Hepatocyte (in vitro differentiated cells): Measurements from ENCODE around the gene OSBPL2. TPM values are rescaled to one million over a fixed set of nuclear protein-coding genes. Genes with fewer than 3 reads are reported as not detected.

Experiments used
- DNase-seq: peaks from one replicate; pipeline ENCODE4 v3.0.0-alpha.2; 2016; ENCODE audit warnings: low spot score
- H2AFZ ChIP-seq: fragments of 200-600 bp; sonication (generic); 2 replicates; pipeline ENCODE4 v1.6.0; 2016; ENCODE audit warnings: antibody characterized with exemption, mild to moderate bottlenecking
- H3K27ac ChIP-seq: fragments of 200-600 bp; sonication (generic); 2 replicates; pipeline ENCODE4 v1.5.1; 2016; ENCODE audit warnings: mild to moderate bottlenecking
- H3K27me3 ChIP-seq: fragments of 200-600 bp; sonication (generic); 2 replicates; pipeline ENCODE4 v1.6.1; 2016
- H3K36me3 ChIP-seq: fragments of 200-600 bp; sonication (generic); replicated peaks from 2 replicates; pipeline ENCODE4 v1.5.1; 2016; ENCODE audit warnings: low read depth; ENCODE audit not compliant: insufficient read depth
- H3K4me1 ChIP-seq: fragments of 200-600 bp; sonication (generic); 2 replicates; pipeline ENCODE4 v1.5.1; 2016; ENCODE audit warnings: mild to moderate bottlenecking, moderate library complexity; ENCODE audit not compliant: insufficient read depth
- H3K4me2 ChIP-seq: fragments of 200-600 bp; sonication (generic); 2 replicates; pipeline ENCODE4 v1.6.0; 2016
- H3K4me3 ChIP-seq: fragments of 200-600 bp; sonication (generic); 2 replicates; pipeline ENCODE4 v1.5.1; 2016; ENCODE audit warnings: mild to moderate bottlenecking
- H3K79me2 ChIP-seq: fragments of 200-600 bp; sonication (generic); 2 replicates; pipeline ENCODE4 v1.6.0; 2017; ENCODE audit warnings: mild to moderate bottlenecking
- H3K9me2 ChIP-seq: fragments of 200-600 bp; sonication (generic); replicated peaks from 2 replicates; pipeline ENCODE4 v1.6.0; 2017; ENCODE audit warnings: mild to moderate bottlenecking; ENCODE audit not compliant: insufficient read depth
- H3K9me3 ChIP-seq: fragments of 200-600 bp; sonication (generic); 2 replicates; pipeline ENCODE4 v1.5.1; 2016; ENCODE audit warnings: low read depth, mild to moderate bottlenecking
- H4K20me1 ChIP-seq: fragments of 200-600 bp; sonication (generic); 2 replicates; pipeline ENCODE4 v1.6.0; 2016; ENCODE audit warnings: mild to moderate bottlenecking; ENCODE audit not compliant: insufficient read depth, poor library complexity, severe bottlenecking
- EZH2 ChIP-seq: fragments of 200-600 bp; sonication (generic); IDR thresholded peaks from 2 replicates; pipeline ENCODE4 v1.6.1; 2016; ENCODE audit warnings: antibody characterized with exemption, mild to moderate bottlenecking, borderline replicate concordance
- EZH2phosphoT487 ChIP-seq: fragments of 200-600 bp; sonication (generic); IDR thresholded peaks from one replicate; pipeline ENCODE4 v1.6.1; 2018; ENCODE audit warnings: antibody characterized with exemption, mild to moderate bottlenecking, low read depth, moderate library complexity; ENCODE audit not compliant: unreplicated experiment, severe bottlenecking
- WGBS: methylation state at CpG from one replicate; pipeline ENCODE4 v1.1.6; 2016; ENCODE audit warnings: low lambda C conversion rate; ENCODE audit errors: missing lambda C conversion rate; 5-methylcytosine and 5-hydroxymethylcytosine counted together
- polyA plus RNA-seq: library from polyadenylated mRNA; unstranded; fragments of >200 nt; fragmentation: Nextera tagmentation; extraction: Ambion mirVana; gene quantifications from 2 replicates; pipeline ENCODE4 v1.2.1, GENCODE V29; 2016
- total RNA-seq: library from RNA; depleted of rRNA; stranded (reverse); fragments of >200 nt; gene quantifications from 2 replicates; pipeline ENCODE4 v1.2.3, GENCODE V29; 2014
- TF ChIP-seq, protein P1 (sequence below): fragments of 200-600 bp; sonication (generic); IDR thresholded peaks from 2 replicates; pipeline ENCODE4 v1.5.1; 2016; ENCODE audit warnings: antibody characterized with exemption, mild to moderate bottlenecking; ENCODE audit not compliant: poor library complexity

OSBPL2 gene
- total and polyA plus RNA-seq, 2 experiments from 2014 or later = 40.5 to 45.9 TPM

DNA sequence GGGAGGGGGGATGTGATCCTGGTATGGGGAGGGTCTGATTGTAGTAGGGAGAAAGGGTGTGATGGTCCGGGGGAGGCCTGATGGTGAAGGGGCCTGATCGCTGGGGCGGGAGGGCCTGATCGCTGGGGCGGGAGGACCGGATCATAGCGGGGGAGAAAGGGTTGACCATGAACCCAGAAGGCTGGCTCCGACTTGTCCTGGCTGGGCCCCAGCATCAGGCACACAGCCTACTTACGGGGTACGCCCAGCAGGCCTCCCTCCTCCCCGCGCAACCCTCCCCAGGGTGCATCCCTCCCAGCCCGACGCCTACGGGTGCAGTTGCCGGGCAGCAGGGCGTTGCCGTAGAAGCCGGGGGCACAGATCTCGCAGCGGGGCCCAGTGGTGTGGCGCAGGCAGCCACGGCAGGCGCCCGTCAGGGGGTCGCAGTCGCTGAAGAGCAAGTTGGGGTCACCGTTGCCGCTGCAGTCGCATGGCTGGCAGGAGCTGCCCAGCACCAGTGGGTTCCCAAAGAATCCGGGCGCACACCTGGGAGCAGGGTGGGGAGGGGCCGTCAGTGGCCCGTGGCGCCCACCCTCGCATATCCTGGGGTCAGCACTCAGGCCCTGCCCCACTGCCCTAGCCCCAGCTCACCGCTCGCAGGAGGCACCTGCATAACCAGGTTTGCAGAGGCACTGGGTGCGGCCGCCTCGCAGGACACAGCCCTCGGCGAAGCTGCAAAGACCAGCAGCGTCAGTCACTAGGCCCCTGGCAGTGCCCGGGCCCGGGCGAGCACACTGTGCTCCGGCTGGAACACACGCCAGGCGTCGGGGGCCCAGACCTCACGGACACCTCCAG, 85.0 kb downstream of the OSBPL2 start:
- Histone ChIP-seq H3K27ac (no peak overlapping the region), H3K4me3 (no peak overlapping the region), H3K4me2 (no peak overlapping the region), H3K27me3 (no peaks in the 10 kb centered on the region), H3K36me3 (no peaks in the 10 kb centered on the region), H3K4me1 (no peaks in the 10 kb centered on the region), H3K9me3 (no peaks in the 10 kb centered on the region), H3K79me2 (no peaks in the 10 kb centered on the region), H2AFZ (no peak overlapping the region), H4K20me1 (no peaks in the 10 kb centered on the region), H3K9me2 (no peaks in the 10 kb centered on the region)
- DNase-seq = no peak
- TF ChIP-seq, protein P1, sequence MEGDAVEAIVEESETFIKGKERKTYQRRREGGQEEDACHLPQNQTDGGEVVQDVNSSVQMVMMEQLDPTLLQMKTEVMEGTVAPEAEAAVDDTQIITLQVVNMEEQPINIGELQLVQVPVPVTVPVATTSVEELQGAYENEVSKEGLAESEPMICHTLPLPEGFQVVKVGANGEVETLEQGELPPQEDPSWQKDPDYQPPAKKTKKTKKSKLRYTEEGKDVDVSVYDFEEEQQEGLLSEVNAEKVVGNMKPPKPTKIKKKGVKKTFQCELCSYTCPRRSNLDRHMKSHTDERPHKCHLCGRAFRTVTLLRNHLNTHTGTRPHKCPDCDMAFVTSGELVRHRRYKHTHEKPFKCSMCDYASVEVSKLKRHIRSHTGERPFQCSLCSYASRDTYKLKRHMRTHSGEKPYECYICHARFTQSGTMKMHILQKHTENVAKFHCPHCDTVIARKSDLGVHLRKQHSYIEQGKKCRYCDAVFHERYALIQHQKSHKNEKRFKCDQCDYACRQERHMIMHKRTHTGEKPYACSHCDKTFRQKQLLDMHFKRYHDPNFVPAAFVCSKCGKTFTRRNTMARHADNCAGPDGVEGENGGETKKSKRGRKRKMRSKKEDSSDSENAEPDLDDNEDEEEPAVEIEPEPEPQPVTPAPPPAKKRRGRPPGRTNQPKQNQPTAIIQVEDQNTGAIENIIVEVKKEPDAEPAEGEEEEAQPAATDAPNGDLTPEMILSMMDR = no peak
- TF ChIP-seq EZH2phosphoT487 = no peak
- no peak for TF ChIP-seq EZH2
- WGBS = 97% methylated on average over 38 of the region's 52 CpGs

GRCh38 chr20:62323980-62324906, 85.9 kb downstream of the OSBPL2 start:
- Histone ChIP-seq H3K36me3 (no peaks in the 10 kb centered on the region), H3K79me2 (no peaks in the 10 kb centered on the region), H3K9me3 (no peaks in the 10 kb centered on the region), H3K27ac (no peak overlapping the region), H2AFZ (no peak overlapping the region), H3K4me2 (no peak overlapping the region), H3K9me2 (no peaks in the 10 kb centered on the region), H3K27me3 (no peaks in the 10 kb centered on the region), H3K4me1 (no peaks in the 10 kb centered on the region), H3K4me3 (no peak overlapping the region), H4K20me1 (no peaks in the 10 kb centered on the region)
- no peak for DNase-seq
- TF ChIP-seq, protein P1 = no peak
- no peak for TF ChIP-seq EZH2phosphoT487
- TF ChIP-seq EZH2 = no peak
- WGBS = 91% methylated on average over 20 of the region's 25 CpGs

- Histone ChIP-seq H3K9me3 (no peaks in the 10 kb centered on the region), H4K20me1 (no peaks in the 10 kb centered on the region), H3K4me2 (no peak overlapping the region), H3K79me2 (no peaks in the 10 kb centered on the region), H3K9me2 (no peaks in the 10 kb centered on the region), H3K36me3 (no peaks in the 10 kb centered on the region), H3K27me3 (no peaks in the 10 kb centered on the region), H3K4me3 (no peak overlapping the region), H3K4me1 (no peaks in the 10 kb centered on the region), H2AFZ (no peak overlapping the region), H3K27ac (no peak overlapping the region)
- TF ChIP-seq, protein P1 = no peak
- no peak for DNase-seq
- 98% methylated on average over 13 of the region's 14 CpGs for WGBS
Observed at GRCh38 chr20:62325172-62325905, 87.0 kb downstream of the OSBPL2 start.
